A673 (cell line): ENCODE results near the gene IL12RB1. TPM values are rescaled to one million over a fixed set of nuclear protein-coding genes. Genes with fewer than 3 reads are reported as not detected.
"Not testable (repeated sequence)": the region's sequence is repeated elsewhere in the genome, so short reads cannot be mapped to it uniquely, and the experiment has no call there.

Experiments
- BruUV-seq: library from RNA; stranded (reverse); fragments of 400-500 nt; replicated peaks from 2 replicates; lab custom pipeline; 2021; lab: Mats Ljungman, UMichigan
- CTCF ChIA-PET: fragments of 300-600 bp; sonication (Branson Sonifier 250); formaldehyde crosslinking; loops from one replicate; lab custom pipeline; 2022; ENCODE audit warnings: antibody characterized with exemption; lab: Charles Lee
- POLR2A ChIA-PET: fragments of 300-600 bp; sonication (Branson Sonifier 250); formaldehyde crosslinking; loops from one replicate; lab custom pipeline; 2022; ENCODE audit warnings: antibody characterized with exemption; ENCODE audit not compliant: low non-redundant PET; lab: Charles Lee
- DNase-seq: peaks from one replicate; pipeline ENCODE4 v3.0.0-alpha.2; 2015; ENCODE audit warnings: low spot score
- H3K27ac ChIP-seq: fragments of 200-600 bp; sonication (generic); 2 replicates; pipeline ENCODE4 v1.5.1; 2016; ENCODE audit warnings: mixed run types, low read depth, mild to moderate bottlenecking, mixed read lengths, antibody characterized with exemption, low read length; ENCODE audit not compliant: poor library complexity, severe bottlenecking
- H3K27me3 ChIP-seq: fragments of 200-600 bp; sonication (generic); replicated peaks from 2 replicates; pipeline ENCODE4 v1.6.1; 2017; ENCODE audit warnings: mixed run types, low read depth, mild to moderate bottlenecking, mixed read lengths, antibody characterized with exemption, low read length; ENCODE audit not compliant: insufficient read depth, poor library complexity
- H3K36me3 ChIP-seq: fragments of 200-600 bp; sonication (generic); 2 replicates; pipeline ENCODE4 v1.6.1; 2016; ENCODE audit warnings: mixed run types, mild to moderate bottlenecking, mixed read lengths, antibody characterized with exemption, low read length; ENCODE audit not compliant: insufficient read depth, poor library complexity, severe bottlenecking
- H3K4me1 ChIP-seq: fragments of 200-600 bp; sonication (generic); 2 replicates; pipeline ENCODE4 v1.6.1; 2017; ENCODE audit warnings: mixed run types, mild to moderate bottlenecking, mixed read lengths, antibody characterized with exemption, low read length; ENCODE audit not compliant: insufficient read depth, poor library complexity, severe bottlenecking
- H3K4me3 ChIP-seq: fragments of 200-600 bp; sonication (generic); 2 replicates; pipeline ENCODE4 v1.5.1; 2016; ENCODE audit warnings: low read depth, mixed run types, mild to moderate bottlenecking, mixed read lengths, low read length; ENCODE audit not compliant: poor library complexity, severe bottlenecking
- H3K9me3 ChIP-seq: fragments of 200-600 bp; sonication (generic); 2 replicates; pipeline ENCODE4 v1.6.1; 2016; ENCODE audit warnings: mixed run types, low read depth, mild to moderate bottlenecking, mixed read lengths, antibody characterized with exemption, low read length; ENCODE audit not compliant: poor library complexity, severe bottlenecking
- CTCF ChIP-seq: fragments of 300-800, 200-600 bp; sonication (generic); conservative IDR thresholded peaks from 2 replicates; pipeline ENCODE4 v1.5.1; 2017; ENCODE audit warnings: low read depth, mild to moderate bottlenecking, antibody characterized with exemption, low read length, moderate library complexity, mixed read lengths
- EZH2 ChIP-seq: fragments of 200-600 bp; sonication (generic); IDR thresholded peaks from 2 replicates; pipeline ENCODE4 v1.6.1; 2017; ENCODE audit warnings: borderline replicate concordance, low read depth, mild to moderate bottlenecking, mixed read lengths, antibody characterized with exemption, low read length; ENCODE audit not compliant: poor library complexity, severe bottlenecking
- intact Hi-C: fragments of 100-400 bp; cut with micrococcal nuclease; formaldehyde crosslinking; loops from one replicate; pipeline ENCODE4 v1.10.0; 2022; ENCODE audit not compliant: unreplicated experiment
- total RNA-seq: library from RNA; stranded (reverse); gene quantifications from 2 replicates; pipeline ENCODE4 v1.2.3, GENCODE V29; 2021

Gene IL12RB1
- total RNA-seq, 1 experiment from 2014 or later, result not detected

DNA sequence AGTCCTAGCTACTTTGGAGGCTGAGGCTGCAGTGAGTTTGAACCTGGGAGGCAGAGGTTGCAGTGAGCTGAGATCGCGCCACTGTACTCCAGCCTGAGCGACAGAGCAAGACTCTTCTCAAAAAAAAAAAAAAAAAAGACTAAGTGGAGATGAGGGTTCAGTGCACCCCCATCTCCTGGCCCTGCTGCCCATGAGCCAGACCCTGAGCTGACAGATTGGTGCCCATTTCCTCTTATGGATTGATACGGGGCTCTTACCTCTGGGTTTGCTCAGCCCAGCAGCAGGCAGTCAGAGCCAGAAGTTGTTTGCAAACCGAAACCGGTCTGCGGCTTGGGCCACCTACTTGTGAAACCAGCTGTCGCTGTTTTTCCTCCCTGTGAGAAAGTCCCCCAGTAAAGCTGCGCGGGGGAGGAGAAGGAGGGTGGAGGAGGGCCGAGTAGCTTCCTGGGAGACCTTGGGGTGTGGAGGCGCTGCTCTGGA lies 41.9 kb downstream of the IL12RB1 start:
- no peak for TF ChIP-seq EZH2
- TF ChIP-seq CTCF, result no peak
- peak; percentile 64 for DNase-seq
- peak overlapping the region; percentile 67 for H3K27ac ChIP-seq
- no TSS peak for BruUV-seq
- H3K9me3 ChIP-seq, result no peaks in the 10 kb centered on the region
- no peaks in the 10 kb centered on the region for H3K4me1 ChIP-seq
- no peaks in the 10 kb centered on the region for H3K36me3 ChIP-seq
- POLR2A ChIA-PET, result interaction anchor here (0.7 kb wide), 1 partner anchor 9 kb away, joined by 11 read pairs; no protein-coding TSS in a partner anchor
- H3K4me3 ChIP-seq, result peak overlapping the region; percentile 35
- intact Hi-C loops, result no loop called here
- CTCF ChIA-PET, result interaction anchor here (0.5 to 0.7 kb wide), 3 partner anchors 216 to 1096 kb away, joined by 3 to 7 read pairs (median 6); no protein-coding TSS in a partner anchor
- H3K27me3 ChIP-seq, result no peaks in the 10 kb centered on the region

DNA sequence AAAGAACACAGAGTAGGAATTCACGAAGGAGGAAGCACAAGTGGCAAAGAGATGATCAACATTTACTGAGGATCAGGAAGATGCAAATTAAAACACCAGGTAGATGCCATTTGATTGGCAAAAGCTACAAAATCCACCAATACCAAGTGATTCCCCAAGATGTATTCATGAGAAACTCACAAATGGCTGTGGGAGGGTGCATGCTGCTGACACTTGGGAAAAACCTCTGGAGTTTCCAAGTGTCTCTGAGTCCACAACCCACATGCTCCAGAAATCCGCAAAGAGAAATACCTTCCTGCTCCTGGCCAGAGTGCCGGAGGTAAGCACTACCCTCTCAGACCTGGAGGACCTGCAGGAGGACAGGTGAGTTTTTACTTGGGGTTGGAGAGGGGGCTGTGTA lies 43.1 kb downstream of the IL12RB1 start:
- BruUV-seq, result no TSS peak
- intact Hi-C loops, result no loop called here
- ChIA-PET POLR2A (no interaction called here), CTCF (no interaction called here)
- Histone ChIP-seq H3K27ac (no peak overlapping the region), H3K27me3 (no peaks in the 10 kb centered on the region), H3K9me3 (no peaks in the 10 kb centered on the region), H3K36me3 (no peaks in the 10 kb centered on the region), H3K4me3 (no peak overlapping the region), H3K4me1 (no peaks in the 10 kb centered on the region)
- no peak for TF ChIP-seq CTCF
- TF ChIP-seq EZH2, result no peak
- no peak for DNase-seq

- Histone ChIP-seq H3K27me3 (no peaks in the 10 kb centered on the region), H3K4me3 (no peak overlapping the region), H3K27ac (no peak overlapping the region), H3K4me1 (no peaks in the 10 kb centered on the region), H3K36me3 (no peaks in the 10 kb centered on the region), H3K9me3 (no peaks in the 10 kb centered on the region)
- DNase-seq, result no peak
- TF ChIP-seq EZH2 (no peak), CTCF (no peak)
- CTCF ChIA-PET, result no interaction called here
- POLR2A ChIA-PET, result no interaction called here
- BruUV-seq, result no TSS peak
- intact Hi-C loops, result no loop called here
Observed at GRCh38 chr19:18041054-18041453, 45.7 kb downstream of the IL12RB1 start.

DNA sequence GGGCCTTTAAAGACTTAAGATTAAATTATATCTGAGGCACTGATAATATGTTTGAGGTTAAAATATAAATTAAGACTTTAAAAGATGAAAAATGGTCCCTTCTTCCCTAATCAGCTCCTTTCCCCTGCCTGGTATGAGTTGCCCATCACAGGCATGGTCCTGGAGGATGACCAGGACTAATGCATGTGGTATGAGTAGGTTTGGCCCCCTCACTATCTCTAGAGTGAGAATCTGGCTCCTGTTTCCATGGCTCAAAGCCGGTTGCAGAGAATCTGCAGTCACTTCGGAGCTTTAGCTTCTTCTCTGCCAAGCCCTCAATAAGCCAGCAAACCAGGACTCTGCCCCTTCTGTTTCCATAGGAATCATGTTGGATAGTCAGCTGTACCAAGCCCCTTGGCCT lies 54.6 kb downstream of the IL12RB1 start:
- DNase-seq, BruUV-seq, intact Hi-C loops, H3K36me3 ChIP-seq, POLR2A ChIA-PET, H3K4me3 ChIP-seq, H3K27ac ChIP-seq, H3K4me1 ChIP-seq, H3K27me3 ChIP-seq, H3K9me3 ChIP-seq: not testable (repeated sequence)
- CTCF ChIA-PET, result interaction anchor here (0.7 kb wide), 1 partner anchor 26 kb away, joined by 3 read pairs; no protein-coding TSS in a partner anchor

GRCh38 chr19:18031401-18031800 lies 55.3 kb downstream of the IL12RB1 start:
- DNase-seq, BruUV-seq, intact Hi-C loops, H3K27ac ChIP-seq, H3K4me3 ChIP-seq, H3K9me3 ChIP-seq, H3K4me1 ChIP-seq, H3K27me3 ChIP-seq, POLR2A ChIA-PET, H3K36me3 ChIP-seq: not testable (repeated sequence)
- CTCF ChIA-PET, result interaction anchor here (0.7 kb wide), 1 partner anchor 26 kb away, joined by 3 read pairs; no protein-coding TSS in a partner anchor
